ENCODE measurements around the gene OXTR.
"Not testable (repeated sequence)": the region's sequence is repeated elsewhere in the genome, so short reads cannot be mapped to it uniquely, and the experiment has no call there.

OXTR gene

DNA sequence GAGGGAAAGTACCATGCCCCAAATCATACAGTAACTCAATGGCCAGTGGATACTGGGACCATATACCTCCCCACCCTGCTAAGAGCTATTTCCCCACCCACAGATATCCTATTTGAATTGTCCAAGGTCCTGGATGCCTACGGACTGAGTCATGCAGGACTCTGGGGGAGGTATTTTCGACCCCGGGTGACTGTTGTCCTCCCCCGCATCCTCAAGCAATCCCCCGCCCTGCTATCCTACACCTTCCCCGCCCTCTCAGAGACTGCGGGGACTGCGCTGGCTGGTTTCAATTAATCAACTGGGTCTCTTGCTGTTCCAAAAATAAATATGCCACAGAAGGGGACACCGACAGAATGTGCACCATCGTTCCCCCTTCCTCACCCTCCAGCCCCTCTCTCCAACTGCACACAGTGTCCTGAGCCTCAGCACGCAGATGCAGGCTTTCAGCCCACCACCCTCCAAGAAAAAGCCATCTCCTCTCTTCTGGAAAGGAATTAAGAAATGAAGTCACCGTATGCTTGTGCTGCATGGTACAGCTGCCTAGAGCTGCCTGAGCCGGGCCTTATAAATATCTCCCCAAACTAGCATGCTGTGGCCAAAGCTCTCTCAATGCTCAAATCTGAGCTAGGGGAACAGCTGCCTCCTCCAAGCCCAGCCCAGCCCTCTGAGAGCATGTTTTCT lies 27.7 kb downstream of the OXTR start:
- no peak for DNase-seq (ENCODE audit: low read depth)

DNA sequence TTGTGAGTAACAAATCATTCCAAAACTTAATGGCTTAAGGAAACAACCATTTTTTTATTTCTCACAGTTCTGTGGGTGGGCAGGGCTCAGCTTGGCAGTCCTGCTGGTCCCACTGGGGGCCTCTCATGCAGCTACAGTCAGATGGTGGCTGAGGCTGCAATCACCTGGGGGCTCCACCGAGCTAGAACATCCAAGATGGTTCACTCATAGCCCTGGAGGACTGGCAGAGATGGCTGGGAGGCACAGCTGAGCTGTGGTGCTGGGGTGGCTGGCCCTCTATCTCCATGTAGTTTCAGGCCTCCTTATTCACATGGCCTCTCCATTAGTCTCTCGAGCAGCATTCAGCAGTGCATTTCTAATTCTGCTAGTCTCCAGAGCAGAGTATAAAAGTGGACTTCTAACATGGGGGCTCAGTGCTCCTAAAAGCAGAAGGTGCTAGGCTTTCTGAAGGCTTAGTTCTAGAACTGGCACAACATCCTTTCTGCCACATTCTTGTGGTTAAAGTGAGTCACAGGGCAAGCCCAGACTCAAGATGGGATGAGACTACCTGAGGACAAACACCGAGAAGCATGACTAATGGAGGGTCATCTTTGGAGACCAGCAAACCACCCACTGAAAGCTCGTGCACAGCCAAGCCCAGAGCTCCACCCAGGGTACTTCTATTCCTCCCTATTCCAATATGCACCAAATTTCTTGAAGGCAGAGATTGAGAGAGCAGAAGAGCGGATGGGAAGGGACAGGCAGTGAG lies 29.5 kb downstream of the OXTR start:
- DNase-seq (ENCODE audit: low read depth): no peak

- DNase-seq (ENCODE audit: low read depth): no peak
These were observed 30.8 kb downstream of the OXTR start for GRCh38 chr3:8738639-8739038.

- DNase-seq (ENCODE audit: low read depth): no peak
These were observed 31.6 kb downstream of the OXTR start for GRCh38 chr3:8737823-8738222.

- DNase-seq (ENCODE audit: low read depth): no peak
These were observed 32.1 kb downstream of the OXTR start for GRCh38 chr3:8737301-8737700.

GRCh38 chr3:8736436-8736835 lies 33.0 kb downstream of the OXTR start:
- no peak for DNase-seq (ENCODE audit: low read depth)

DNA sequence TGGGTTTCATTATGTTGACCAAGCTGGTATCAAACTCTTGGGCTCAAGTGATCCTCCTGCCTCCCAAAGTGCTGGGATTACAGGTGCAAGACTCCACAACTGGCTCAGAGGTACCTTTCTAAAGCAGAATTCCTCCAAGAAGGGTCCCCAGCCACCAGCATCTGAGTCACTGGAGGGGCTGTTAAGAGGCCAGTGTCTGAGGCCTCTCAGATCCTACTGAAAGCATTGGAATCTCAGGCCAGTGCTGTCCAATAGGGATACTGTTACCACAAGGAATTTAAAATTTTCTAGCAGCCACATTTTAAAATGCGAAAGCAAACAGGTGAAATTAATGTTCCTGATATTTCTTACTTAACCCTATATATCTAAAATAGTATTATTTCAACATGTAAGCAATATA lies 34.5 kb downstream of the OXTR start:
- no peak for DNase-seq (ENCODE audit: low read depth)

DNA sequence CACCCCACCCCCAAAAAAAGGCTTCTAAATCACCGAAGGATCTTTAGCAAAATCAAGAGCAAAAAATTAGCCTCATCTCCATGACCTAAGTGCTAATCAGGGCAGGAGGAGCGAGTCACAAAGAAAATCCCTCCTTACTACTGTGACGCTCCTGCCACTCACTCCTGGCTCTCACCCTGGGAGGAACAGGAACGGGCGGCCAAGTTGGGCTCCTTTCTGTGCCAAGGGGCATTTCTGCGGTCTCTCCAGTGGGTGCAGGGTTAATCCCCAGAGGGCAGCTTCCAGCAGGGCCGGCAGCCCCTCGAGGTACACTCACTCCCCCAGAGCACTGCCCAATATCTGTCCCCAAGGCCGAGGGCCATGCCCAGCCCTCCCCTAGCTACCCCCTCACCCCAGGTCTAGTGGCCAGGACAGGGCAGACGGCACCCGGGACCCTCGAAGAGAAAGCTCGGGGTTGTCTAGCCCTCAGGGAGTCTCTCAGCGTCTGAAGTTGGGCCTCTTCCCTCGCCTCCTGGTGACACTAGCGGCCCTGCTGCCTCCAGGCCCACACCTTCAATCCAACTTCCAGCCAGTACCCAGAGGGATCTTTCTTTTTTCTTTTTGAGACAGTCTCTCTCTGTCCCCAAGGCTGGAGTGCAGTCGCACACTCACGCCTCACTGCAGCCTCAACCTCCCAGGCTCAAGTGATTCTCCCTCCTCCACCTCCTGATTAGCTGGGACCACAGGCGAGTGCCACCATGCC lies 35.1 kb downstream of the OXTR start:
- no peak for DNase-seq (ENCODE audit: low read depth)

DNA sequence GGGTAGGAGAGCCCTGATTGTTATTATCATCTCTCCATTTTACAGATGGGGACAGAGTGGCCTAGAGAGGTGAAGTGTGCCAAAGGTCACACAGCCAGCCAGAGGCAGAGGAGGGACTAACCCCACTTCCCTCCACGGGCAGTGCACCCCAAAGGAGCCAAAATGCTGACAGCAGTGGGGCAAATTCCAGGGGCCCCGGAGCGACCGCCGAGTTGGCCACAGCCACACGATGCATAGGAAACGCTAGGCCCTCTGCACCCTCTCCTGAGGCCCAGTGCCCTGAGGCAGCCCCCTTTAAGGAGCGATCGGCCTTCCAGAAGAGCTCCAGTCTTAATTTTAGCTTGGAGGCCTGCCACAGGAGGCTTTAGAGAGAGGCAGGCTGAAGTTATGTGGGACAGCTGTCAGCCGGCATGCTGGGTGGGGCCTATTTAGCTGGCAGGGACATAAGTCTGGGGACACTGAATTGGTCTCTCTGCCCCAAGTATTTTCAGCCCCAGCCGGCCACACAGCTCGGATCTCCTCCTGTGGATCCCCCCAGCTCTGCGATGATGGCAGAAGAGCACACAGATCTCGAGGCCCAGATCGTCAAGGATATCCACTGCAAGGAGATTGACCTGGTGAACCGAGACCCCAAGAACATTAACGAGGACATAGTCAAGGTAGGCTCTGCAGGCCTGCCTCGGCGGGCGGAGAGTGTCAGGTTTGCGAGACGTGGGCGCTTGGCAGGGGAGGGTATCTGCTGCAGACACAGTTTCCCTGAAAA lies 35.9 kb downstream of the OXTR start, which contains the start of gene CAV3:
Gene CAV3 (plus strand): TSS at position 471 of the 763 bp plus-strand sequence. CDS start 75 bp downstream, at position 546.
- no peak for DNase-seq (ENCODE audit: low read depth)

GRCh38 chr3:8732413-8732812 lies 37.0 kb downstream of the OXTR start:
- no peak for DNase-seq (ENCODE audit: low read depth)

DNA sequence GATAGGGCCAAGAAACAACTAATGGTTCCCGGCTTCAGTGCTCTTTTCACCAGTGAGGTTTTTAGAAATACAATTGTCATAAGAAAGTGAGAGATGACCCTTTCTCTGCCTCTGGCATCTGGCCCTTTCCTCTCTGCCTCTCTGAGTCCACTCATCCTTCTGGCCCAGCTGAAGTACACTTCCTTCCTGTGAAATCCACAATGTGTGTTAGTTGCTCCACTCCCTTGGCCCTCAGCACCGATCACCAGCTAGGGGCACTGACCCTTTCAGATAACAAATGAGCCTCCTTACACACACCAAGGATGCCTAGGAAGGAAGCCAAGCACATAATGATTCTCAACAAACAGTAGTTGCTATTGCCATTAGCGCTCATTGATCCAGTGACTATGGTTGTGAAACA lies 38.8 kb downstream of the OXTR start:
- no peak for DNase-seq (ENCODE audit: low read depth)

DNA sequence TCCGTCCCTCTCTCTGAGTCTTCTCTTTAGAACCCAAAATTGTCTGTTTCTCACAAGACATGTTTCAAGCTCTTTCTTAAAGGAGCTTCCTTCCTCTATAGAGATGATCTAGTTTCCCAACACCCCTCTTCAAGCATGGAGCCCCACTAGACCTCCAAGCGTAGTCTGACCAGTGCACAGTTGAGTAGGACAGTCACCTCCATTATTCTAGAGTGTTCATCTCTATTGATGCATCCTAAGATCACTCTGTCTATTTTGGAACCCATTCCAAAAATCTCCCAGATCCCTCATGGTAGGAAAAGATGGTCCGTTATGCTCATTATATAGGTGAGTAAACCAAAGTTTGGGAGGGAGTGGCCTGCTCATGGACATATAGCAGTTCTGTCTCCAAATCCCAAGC lies 39.9 kb downstream of the OXTR start:
- DNase-seq (ENCODE audit: low read depth): no peak

DNA sequence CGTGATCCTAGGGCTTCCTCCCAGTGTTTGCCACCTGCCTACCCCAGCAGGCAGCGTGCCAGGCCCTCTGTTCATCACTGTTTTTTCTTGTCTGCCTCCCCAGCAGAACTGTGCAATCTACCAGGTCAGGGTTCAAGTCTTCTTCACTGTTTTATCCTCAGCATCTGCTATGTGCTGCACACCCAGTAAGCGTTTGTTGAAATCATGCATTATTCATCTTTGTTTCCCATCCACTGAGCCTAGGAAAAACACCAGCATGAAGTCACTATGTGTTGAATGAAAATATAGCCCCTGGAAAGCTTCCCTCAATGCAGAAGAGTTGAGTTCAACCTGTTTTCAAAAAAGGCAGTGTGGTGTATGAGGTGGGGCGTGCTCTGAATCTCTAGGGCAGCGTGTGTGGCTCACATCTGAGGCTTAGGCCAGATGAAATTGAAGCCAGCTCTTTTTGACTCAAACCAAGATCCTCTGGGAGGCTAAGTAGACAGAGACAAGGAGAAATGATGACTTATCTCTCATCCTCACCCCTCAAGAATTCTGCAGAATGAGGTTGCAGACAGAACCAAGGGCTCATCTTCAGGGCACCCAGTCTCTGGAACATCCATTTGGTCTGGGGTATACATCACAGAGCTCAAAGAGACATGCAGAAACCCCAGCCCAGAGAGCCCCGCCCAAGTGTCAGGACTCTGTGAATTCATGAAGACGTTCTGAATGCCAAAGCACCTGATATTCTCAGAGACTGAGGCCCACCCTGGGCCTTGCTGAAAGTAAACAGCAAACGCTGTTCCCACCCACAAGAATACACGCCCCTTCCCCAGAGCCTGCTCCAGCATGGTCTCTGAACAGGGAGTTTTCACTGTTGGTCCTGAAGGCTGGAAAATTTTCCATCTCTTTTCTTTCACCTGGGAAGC lies 41.6 kb downstream of the OXTR start:
- DNase-seq (ENCODE audit: low read depth): no peak

DNA sequence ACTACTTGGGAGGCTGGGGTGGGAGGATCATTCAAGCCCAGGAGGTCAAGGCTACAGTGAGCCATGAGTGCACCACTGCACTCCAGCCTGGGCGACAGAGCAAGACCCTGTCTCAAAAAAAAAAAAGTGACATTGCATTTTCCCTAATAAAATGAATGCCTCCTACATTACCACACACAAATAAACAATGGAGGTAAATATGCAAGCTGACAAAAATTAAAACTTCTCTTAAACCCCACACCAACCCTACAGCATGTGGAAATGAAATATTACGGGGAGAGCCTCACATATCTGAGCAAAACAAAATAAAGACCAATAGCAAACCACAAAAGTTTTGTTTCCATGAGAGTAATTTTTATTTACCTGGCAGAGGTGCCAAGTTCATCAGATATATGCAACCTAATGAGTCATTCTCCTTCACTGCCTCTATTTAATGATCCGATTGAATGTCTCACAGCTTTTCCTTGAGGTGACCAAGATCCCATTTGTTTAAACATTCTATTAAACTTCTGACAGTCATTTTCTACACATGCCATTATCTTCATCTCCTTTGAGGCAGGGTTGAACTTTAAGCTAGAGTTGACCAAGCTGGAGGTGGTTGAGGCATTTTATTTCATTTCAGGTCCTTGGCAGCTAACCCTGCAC lies 45.2 kb downstream of the OXTR start:
- no peak for DNase-seq (ENCODE audit: low read depth)

DNA sequence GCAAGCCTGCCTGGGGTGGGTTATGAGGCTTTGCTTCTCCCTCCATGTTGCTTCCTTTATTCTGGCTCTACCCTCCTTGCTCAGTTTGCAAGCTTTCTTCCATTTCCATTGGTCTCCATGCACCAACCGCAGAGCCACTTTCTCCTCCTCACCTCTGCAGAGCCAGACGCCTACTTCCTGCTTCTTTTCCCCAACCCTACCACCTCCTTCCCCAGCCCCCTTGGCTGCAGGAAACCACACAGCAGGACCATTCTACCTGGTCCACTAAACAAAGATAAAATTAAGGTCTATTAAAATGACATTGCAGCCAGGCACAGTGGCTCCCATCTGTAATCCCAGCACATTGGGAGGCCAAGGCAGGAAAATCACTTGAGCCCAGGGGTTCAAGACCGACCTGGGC lies 45.8 kb downstream of the OXTR start:
- DNase-seq (ENCODE audit: low read depth): no peak

DNA sequence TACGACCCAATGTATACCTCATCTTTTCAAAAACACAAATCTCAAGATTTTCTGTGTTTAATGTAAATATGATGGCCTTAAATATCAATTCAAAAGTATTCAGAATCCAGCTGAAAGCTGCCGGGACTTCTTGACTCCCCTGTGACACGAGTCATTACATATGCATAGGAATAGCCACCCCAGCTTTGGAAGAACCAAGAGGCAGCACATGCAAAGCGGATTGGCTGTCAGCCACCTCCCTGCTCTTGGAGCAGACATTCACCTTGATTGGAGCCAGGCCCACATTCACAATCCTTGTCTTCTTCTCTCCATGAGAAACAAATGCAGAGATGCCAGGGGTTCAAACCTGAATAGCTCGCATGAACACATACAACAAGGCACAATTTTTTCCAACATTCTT lies 46.6 kb downstream of the OXTR start:
- no peak for DNase-seq (ENCODE audit: low read depth)

DNA sequence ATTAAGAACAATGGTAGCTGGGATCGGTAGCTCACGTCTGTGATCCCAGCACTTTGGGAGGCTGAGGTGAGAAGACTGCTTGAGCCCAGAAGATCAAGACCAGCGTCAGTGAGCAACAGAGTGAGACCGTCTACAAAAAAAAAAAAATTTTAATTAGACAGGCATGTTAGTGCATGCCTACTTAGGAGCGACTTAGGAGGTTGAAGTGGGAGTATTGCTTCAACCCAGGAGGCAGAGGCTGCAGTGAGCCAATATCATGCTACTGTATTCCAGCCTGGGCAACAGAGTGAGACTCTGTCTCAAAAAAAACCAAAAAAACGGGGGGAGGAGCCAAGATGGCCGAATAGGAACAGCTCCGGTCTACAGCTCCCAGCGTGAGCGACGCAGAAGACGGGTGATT lies 53.7 kb downstream of the OXTR start:
- DNase-seq (ENCODE audit: low read depth): not testable (repeated sequence)

DNA sequence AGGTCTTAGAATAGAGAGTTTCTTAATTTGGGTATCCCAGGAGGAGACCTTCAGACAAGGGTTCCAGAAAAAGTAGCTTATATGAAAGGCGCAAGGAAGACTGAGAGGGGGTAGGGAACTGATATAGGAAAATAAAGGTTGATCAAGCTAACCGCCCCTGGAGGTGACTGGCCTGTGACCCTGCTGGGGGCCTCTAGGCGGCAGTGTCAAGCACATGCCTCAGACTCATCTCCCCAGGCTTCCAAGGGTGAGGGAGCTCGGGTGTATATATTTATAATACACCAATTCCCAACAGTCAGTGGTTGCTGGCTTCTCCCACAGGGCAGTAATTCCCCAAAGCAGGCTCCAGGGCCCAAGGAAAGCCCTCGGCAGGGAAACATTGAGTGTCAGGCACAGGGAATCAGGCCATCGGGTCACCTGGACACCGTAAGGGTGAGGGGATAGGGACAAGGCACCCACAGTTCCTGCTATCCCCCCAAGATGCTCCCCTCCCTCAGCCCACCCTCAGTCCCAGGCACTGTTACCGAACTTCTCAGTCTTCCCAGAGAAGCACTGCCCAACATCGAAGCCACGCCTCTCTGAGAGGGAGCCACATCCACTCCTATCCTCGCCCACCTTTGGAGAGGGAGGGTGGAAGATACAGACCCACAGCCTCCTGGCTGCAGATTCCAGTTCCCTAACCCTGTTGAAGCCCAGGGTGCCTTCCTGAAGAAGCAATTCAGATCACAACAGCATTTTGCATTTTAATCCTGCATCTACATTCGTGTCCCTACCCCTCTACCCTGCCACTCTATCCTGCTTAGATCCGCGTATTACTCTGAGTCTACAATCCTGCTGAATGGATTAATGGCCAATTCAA lies 55.3 kb downstream of the OXTR start:
- DNase-seq (ENCODE audit: low read depth): no peak

GRCh38 chr3:8712908-8713255 lies 56.5 kb downstream of the OXTR start:
- DNase-seq (ENCODE audit: low read depth): no peak

Data from stimulated activated CD8-positive, alpha-beta memory T cell treated with anti-CD3 and anti-CD28 coated beads, Interleukin-7, amount 100 ng/mL, for 24 hours (primary cell).